ENCODE data around the gene CD27.
A peak's percentile ranks its signal among the peaks of the same experiment; 100 is the strongest.
"Not testable (repeated sequence)": the region's sequence is repeated elsewhere in the genome, so short reads cannot be mapped to it uniquely, and the experiment has no call there.

Gene CD27

GRCh38 chr12:6489449-6489848 is 44.7 kb downstream of the CD27 start:
- DNase-seq = no peak

GRCh38 chr12:6490673-6491072 is 45.9 kb downstream of the CD27 start:
- DNase-seq = not testable (repeated sequence)

GRCh38 chr12:6492838-6493496 is 48.2 kb downstream of the CD27 start, which contains the start of gene MRPL51:
Gene MRPL51 (minus strand): TSS chr12:6493262. CDS start chr12:6493136, 126 bp downstream.
- DNase-seq = peak; percentile 94 to 98 (median 96)

- peak; percentile 76 to 89 (median 88) for DNase-seq
Observed at GRCh38 chr12:6493497-6494257, 48.9 kb downstream of the CD27 start, which contains the start of gene NCAPD2. Gene NCAPD2 (plus strand): TSS chr12:6494102. CDS start chr12:6495099, 997 bp downstream.

- DNase-seq = peak in 1 of 4 experiments; percentile 47
Observed at GRCh38 chr12:6494258-6494743, 49.5 kb downstream of the CD27 start.

- DNase-seq = no peak
Observed at GRCh38 chr12:6494968-6495367, 50.2 kb downstream of the CD27 start.

GRCh38 chr12:6497291-6497690 is 52.5 kb downstream of the CD27 start:
- not testable (repeated sequence) for DNase-seq

GRCh38 chr12:6500466-6500865 is 55.7 kb downstream of the CD27 start:
- DNase-seq = no peak
